Coronary artery (tissue), 2 donors: ENCODE data around the gene CD47.

Experiments used
- DNase-seq: peaks from one replicate; pipeline ENCODE4 v3.0.0-alpha.2; 2017; ENCODE audit warnings: low spot score
- H3K27ac ChIP-seq, 2 donors: fragments of 200-600 bp; sonication (generic); one replicate each; pipeline ENCODE4 v1.5.1; 2016 to 2019
- H3K4me3 ChIP-seq: fragments of 200-600 bp; sonication (generic); 2 replicates; pipeline ENCODE4 v1.5.1; 2016; ENCODE audit warnings: mild to moderate bottlenecking, moderate library complexity
- CTCF ChIP-seq: fragments of 200-600 bp; sonication (generic); IDR thresholded peaks from one replicate; pipeline ENCODE4 v1.5.1; 2019; ENCODE audit warnings: antibody characterized with exemption

Gene CD47

GRCh38 chr3:108103886-108104797, 13.3 kb upstream of the CD47 start:
- H3K4me3 ChIP-seq = no peak overlapping the region
- no peak for TF ChIP-seq CTCF
- no peak overlapping the region for H3K27ac ChIP-seq
- no peak for DNase-seq

- DNase-seq = no peak
- Histone ChIP-seq H3K27ac (no peak overlapping the region), H3K4me3 (no peak overlapping the region)
- TF ChIP-seq CTCF = no peak
Measured at GRCh38 chr3:108103040-108103751, 12.4 kb upstream of the CD47 start.

DNA sequence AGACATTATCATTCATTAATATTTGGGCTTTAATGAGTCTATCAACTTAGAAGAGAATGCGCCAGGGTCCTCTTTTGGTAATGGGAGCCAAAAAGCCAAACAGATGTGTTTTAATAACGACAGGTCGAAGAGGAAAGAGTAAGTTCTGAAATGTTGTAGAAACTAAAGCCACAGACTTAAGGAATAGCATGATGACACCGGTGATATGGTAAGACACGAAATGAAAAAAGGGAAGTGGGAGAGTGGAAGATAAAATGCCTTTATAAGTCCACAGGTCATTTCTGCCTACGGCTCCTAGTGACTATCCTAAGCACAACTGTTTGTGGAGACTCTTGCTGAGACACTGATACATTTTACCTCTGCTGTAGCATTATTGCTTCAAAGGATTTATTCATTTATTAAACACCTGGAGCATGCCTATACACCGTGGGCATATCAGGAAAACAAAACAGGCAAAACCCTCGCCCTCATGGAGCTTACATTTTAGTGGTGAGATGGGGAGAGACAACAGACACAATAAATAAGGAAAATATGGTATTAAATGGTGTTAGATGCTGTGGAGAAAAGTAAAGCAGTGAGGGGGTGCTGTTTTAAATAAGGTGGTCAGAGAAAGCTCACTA, 11.7 kb upstream of the CD47 start:
- TF ChIP-seq CTCF = no peak
- no peak overlapping the region for H3K4me3 ChIP-seq
- DNase-seq = no peak
- H3K27ac ChIP-seq = no peak overlapping the region

- no peak for TF ChIP-seq CTCF
- no peak for DNase-seq
- Histone ChIP-seq H3K27ac (no peak overlapping the region), H3K4me3 (no peak overlapping the region)
Measured at GRCh38 chr3:108100906-108101660, 10.3 kb upstream of the CD47 start.

- H3K27ac ChIP-seq = no peak overlapping the region
- H3K4me3 ChIP-seq = no peak overlapping the region
- no peak for TF ChIP-seq CTCF
- DNase-seq = no peak
Measured at GRCh38 chr3:108099679-108100428, 9.0 kb upstream of the CD47 start.

GRCh38 chr3:108099244-108099643, 8.4 kb upstream of the CD47 start:
- no peak for DNase-seq
- TF ChIP-seq CTCF = no peak
- no peak overlapping the region for H3K27ac ChIP-seq
- H3K4me3 ChIP-seq = no peak overlapping the region
